ENCODE measurements around the gene AFAP1.
"Not testable (repeated sequence)": the region's sequence is repeated elsewhere in the genome, so short reads cannot be mapped to it uniquely, and the experiment has no call there.

AFAP1 gene

DNA sequence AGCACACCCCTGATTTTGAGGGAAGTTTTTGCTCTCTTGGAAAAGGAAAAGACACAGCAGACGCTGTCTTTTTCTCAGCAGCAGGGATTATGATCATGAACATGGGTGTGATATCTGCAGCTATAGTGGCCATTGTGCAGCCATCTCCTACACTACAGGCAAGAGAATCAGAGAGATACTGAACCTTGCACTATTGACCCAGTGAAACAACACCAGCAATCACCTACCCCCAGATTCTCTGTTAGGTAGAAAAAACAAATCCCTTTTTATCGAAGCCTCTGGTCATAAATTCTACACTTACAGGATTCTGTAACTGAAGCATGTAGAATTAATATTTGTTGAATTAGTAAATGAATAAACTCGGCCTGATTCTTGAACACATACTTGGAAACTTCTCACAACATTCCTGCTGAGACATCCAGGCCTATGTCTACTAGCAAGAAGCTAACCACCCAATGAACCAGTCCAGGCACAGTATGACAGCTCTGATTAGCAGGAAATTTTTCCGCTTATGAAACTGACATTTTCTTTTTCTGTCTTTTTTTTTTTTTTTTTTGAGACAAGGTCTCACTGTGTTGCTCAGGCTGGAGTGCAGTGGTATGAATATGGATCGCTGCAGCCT lies 5.0 kb upstream of the AFAP1 start:
- DNase-seq: no peak

GRCh38 chr4:7943688-7944087 lies 4.0 kb upstream of the AFAP1 start:
- DNase-seq: not testable (repeated sequence)

DNA sequence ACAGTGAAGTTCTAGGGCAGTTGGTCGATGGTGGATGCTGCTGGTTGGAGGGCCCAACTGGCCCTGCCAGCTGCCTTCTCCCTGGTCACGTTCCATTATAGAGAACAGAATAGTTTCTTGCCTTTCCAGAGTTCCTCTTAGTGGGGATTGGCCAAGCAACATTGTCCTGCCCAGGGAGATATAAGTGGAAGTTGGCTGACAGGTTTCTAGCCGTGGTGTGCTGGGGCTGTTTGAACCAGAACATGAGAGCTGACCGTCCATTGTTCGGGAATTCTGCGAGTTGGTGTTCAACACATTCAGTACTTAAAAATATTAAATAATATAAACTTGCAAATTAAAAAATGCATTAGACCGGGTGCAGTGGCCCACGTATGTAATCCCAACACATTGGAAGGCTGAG lies 3.5 kb upstream of the AFAP1 start:
- peak in 1 of 2 donors; percentile 13 for DNase-seq

- no peak for DNase-seq
Measured at GRCh38 chr4:7941965-7942496, 2.4 kb upstream of the AFAP1 start.

DNA sequence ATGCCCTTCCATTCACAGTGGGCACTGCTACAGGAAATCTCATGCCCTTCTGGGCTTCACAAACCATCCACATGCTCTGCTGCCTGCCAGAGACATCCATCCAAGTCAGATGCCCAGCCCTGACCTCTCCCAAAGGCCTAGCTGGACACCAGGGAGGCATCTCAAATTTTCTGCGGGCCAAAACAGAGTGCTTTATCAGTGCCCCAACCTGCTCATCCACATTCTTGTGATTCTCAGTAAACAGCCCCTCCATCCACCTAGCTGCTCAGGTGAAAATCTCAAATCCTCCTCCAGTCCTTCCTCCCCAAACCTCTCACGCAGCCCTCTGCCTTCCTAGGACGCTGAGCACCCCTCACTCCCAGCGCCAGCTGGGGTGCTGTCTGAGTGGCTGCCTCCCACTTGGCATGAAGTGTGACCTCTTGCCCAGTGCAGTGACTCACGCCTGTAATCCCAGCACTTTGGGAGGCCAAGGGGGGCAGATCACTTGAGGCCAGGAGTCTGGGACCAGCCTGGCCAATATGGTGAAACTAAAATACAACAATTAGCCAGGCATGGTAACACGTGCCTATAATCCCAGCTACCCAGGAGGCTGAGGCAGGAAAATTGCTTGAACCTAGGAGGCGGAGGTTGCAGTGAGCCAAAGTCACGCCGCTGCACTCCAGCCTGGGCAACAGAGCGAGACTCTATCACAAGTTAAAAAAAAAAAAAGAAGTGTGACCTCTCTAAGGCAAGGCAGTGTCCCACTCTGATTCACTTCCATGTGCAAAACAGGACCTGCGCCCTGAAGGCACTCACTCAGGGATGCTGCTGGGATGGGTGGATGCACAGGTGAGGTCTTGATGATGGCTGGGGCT lies 1.7 kb upstream of the AFAP1 start:
- DNase-seq: no peak

DNA sequence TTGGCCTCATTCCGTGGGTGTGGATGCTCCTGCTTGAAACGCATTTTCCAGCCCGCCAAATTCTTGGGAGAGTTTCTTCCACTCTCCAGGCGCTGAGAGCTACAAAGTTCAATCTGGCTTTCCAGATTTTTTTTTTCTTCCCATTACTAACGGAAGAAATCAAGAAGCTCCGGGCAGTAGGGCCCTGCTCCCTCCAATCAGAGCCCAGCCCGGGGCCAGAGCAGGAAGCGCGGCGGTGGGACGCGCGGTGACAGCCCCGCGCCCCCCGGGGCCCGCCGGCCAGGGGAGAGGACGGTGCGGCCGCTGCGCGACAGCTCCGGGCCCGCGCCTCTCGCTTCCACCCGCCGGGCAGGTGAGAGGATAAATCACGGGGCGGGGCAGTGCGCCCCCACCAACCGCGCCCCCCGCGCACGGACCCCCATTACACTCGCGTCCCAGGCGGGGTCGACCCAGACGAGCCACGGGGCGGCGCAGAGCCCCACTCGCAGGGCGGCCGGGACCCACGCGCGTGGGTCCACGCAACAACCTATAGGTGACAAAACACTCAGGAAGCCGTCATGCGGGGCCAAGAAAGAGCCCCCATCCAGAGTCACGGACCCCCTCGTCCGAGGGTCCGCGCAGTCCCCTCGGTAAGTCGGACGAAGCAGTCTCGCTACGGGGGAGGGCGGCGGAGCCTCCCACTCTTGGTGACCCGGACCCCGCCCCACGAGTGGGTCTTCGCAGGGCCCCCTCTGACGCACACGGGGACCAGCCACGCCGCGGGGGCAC lies 868 bp downstream of the AFAP1 start:
- DNase-seq: no peak

DNA sequence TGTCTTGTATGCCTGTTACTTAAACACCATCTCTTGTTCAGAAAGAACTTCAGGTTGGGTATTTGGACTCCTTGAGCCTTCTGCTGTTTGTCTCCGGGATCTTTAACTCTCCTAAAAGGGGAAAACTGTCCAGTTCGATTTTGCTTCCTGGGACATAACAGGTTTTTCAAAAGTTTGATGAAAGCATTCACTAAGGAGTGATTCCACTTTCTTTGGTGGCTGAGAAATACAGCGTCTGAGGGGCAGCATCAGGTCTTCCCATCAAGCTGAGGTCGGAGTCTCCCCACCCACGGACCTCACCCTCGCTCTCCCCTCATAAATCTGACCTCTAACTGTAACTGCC lies 1.4 kb downstream of the AFAP1 start:
- no peak for DNase-seq

GRCh38 chr4:7937006-7937405 lies 2.7 kb downstream of the AFAP1 start:
- peak in 1 of 2 donors; percentile 9 for DNase-seq

DNA sequence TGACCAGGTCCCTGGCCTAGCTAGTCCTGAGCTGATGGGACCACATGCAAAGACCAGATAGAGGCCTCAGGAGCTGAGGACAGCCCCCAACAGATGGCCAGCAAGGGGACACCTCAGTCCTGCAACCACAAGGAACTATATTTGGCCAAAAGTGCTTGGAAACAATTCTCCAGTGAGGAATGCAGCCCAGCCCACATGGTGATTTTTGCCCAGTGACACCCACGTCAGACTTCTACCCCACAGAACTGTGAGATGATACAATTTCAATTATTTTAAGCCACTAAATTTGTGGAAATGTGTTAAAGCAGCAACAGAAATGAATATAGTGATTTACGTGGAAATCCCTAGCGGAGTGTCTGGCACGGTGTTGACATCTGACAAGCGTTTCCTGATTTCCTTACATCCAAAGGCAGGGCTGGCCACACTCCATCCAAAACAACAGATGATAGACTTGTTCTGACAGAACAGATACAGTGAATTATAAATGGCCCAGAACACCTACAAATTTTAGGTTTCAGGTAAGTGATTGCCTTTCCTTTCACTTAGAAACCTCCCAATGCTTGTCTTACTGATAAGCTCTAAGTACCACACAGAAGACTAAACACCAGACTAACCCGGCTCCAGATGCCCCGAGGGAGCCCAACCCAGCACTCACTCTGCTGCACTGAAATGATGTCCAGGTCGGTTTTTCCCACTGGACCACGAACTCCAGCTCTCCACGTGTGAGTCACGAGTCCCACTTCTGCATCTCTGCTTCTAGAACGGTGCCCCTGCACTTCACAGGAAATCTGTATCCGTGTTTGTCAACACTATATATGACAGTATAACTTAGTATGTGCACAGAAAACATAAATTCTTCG lies 5.8 kb downstream of the AFAP1 start:
- no peak for DNase-seq

- DNase-seq: no peak
Measured at GRCh38 chr4:7932287-7932686, 7.4 kb downstream of the AFAP1 start.

GRCh38 chr4:7929118-7929951 lies 10.3 kb downstream of the AFAP1 start:
- DNase-seq: no peak

- no peak for DNase-seq
Measured at GRCh38 chr4:7928711-7929110, 10.9 kb downstream of the AFAP1 start.

DNA sequence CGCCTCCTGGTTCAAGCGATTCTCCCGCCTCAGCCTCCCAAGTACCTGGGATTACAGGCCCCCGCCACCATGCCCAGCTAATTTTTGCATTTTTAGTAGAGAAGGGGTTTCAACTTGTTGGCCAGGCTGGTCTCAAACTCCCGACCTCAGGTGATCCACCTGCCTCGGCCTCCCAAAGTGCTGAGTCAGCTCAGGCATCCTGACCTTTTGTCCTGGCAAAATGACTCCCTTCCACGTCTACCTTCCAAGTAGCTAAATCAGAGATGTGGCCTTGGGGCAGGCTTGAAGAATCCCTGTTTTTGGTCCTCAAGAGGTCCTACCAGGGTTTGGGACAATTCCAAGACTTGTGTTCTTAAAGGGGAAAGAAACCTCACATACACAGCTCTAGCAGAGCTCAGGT lies 12.8 kb downstream of the AFAP1 start:
- DNase-seq: no peak

DNA sequence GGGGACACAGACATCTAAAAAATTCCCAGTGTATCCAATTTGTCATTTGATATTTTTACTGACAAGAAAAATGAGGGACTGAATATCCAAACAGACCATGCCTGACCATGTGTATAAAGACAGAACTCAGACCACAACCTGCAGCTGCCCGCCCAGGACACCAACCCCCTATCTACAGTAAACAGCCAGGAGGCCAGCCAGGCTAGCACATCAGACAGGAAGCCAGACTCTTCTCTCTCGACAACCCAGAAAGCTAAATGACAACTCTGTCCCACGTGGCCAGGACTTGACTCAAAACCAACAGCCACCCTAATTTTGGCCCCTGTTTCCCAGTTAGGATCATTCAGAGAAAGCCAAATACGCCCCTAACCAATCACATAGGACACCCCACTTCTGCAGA lies 15.1 kb downstream of the AFAP1 start:
- no peak for DNase-seq

DNA sequence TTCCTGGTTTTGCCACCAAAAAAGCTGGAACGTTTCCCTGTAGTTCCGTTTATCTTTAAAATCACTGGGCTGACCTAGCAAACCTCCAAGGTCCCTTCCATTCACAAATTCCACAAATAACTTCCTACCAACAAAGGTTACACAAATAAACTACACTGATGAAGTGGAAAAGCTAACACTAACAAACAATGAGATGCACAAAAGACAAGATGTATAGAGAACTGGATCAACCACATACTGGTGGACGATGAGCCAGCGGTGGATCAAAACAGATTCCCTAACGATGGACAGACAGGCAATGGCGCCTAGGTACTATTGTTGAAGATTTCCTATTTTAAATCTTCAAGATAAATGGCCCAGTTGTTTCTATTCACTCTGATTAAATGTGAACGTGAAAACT lies 15.5 kb downstream of the AFAP1 start:
- no peak for DNase-seq

DNA sequence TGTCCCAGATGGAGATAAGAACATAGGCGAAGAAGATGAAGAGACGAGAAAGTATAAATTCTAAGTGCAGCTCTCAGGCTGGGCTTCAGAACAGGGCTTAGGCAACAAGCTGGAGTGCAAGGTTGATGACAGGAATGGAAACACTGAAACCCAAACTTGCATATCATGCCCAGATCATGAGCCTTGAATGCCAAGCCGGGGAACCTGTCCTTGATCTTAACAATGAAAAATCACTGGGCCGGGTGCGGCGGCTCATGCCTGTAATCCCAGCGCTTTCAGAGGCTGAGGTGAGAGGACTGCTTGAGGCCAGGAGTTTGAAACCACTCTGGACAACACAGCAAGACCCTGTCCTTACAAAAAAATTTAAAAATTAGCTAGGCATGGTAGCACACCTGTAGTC lies 17.2 kb downstream of the AFAP1 start:
- DNase-seq: no peak

DNA sequence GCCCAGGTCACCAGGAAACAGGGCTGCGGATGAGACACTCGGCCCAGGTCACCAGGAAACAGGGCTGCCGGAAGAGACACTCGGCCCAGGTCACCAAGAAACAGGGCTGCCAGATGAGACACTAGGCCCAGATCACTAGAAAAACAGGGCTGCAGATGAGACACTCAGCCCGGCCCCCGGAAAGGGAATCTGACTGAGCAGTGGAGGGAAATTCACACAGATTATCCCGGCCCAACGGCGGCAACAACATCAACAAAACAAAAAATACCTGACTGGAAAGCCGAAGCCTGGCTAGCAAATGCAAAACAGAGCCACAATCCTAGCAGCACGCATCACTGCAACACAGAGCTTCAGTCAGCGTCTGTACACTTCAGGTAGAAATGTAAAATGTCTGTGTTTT lies 20.7 kb downstream of the AFAP1 start:
- no peak for DNase-seq

DNA sequence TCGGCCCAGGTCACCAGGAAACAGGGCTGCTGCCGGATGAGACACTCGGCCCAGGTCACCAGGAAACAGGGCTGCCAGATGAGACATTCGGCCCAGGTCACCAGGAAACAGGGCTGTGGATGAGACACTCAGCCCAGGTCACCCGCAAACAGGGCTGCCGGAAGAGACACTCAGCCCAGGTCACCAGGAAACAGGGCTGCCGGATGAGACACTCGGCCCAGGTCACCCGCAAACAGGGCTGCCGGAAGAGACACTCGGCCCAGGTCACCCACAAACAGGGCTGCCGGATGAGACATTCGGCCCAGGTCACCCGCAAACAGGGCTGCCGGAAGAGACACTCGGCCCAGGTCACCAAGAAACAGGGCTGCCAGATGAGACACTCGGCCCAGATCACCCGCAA lies 21.5 kb downstream of the AFAP1 start:
- not testable (repeated sequence) for DNase-seq

DNA sequence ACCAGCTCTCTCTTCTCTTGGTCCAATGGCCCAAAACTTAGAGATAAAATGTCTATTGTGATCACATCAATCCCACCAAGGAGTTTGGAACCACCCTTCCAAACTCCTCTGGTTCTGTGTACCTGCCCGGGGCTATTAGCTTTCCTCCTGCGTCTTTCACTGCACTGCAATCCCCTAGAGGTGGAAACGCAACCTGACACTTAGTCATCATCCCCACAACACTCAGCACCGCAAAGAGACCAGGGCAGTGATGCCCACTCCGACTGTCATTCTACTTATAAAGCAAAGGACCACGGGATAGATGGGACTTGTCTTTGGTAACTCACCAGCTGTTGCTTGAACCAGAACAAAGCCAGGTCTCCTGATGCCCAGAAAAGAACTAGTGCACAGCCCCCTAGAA lies 22.0 kb downstream of the AFAP1 start:
- DNase-seq: no peak

DNA sequence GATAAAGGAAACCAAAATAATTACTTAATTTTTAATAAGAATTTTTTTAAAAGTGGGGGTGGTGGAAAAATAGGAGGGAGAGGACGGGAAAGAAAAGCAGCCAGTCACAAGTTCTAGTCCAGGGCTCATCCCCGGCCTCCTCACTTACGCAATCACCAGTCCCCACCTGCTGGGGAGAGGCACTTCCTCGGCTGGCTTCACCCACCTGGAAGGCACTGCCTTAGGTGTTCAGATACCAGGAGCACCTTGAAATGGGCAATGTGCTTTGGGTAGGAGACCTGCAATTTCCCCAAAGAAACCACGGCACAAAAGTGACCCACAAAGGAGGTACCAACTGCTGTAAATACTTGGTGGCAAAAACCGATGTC lies 23.8 kb downstream of the AFAP1 start:
- no peak for DNase-seq

DNA sequence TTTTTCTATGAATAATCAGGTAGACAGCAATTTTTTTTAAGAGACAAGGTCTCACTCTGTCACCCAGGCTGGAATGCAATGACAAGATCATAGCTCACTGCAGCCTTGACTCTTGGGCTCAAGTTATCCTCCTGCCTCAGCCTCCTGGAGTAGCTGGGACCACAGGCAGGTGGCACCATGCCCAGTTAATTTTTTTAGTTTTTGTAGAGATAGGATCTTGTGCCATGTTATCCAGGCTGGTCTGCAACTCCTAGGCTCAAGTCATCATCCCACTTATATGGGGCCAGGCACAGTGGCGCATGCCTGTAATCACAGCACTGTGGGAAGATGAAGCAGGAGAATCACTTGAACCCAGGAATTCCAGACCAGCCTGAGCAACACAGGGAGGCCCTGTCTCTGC lies 26.8 kb downstream of the AFAP1 start:
- DNase-seq: no peak

All from inflammatory macrophage (primary cell).